ENCODE data around the gene FRS2.

DNA sequence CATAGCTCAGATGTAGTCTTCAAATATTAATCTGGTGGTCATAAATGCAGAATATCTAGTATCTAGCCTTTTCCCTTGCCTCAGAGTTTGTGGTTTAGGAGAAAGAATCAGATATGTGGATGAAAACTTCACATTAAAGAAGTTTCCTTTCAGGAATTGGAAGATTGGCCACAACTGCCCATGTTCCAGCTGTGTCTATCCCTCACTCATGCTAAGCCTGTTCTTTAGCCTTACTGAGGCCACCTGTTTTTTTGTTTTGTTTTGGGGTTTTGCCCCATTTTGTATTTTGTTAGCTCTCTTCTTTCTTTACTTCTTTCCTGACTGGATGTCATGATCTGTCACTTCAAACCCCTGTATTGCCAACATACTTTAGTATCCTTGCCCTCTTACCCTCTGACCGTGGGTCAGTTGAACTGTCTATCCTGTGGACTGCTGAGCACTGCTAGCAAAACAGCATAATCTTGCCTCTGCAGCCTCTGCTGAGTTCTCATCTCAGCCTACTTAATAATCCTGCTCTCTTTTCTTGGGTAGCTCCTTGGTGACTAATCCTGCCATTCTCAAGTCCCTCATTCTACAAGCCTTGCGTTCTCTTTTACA, 93.1 kb downstream of the FRS2 start:
- TF ChIP-seq, protein P1, sequence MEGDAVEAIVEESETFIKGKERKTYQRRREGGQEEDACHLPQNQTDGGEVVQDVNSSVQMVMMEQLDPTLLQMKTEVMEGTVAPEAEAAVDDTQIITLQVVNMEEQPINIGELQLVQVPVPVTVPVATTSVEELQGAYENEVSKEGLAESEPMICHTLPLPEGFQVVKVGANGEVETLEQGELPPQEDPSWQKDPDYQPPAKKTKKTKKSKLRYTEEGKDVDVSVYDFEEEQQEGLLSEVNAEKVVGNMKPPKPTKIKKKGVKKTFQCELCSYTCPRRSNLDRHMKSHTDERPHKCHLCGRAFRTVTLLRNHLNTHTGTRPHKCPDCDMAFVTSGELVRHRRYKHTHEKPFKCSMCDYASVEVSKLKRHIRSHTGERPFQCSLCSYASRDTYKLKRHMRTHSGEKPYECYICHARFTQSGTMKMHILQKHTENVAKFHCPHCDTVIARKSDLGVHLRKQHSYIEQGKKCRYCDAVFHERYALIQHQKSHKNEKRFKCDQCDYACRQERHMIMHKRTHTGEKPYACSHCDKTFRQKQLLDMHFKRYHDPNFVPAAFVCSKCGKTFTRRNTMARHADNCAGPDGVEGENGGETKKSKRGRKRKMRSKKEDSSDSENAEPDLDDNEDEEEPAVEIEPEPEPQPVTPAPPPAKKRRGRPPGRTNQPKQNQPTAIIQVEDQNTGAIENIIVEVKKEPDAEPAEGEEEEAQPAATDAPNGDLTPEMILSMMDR (IDR thresholded peaks at IDR 0.05), result no peak
- TF ChIP-seq POLR2A (IDR thresholded peaks at IDR 0.05), result no peak
